Dedifferentiated amniotic fluid mesenchymal stem cell (primary cell): ENCODE measurements around the gene CHSY1.

Source experiments
- DNase-seq: peaks from one replicate; pipeline ENCODE4 v3.0.0-alpha.2; 2016; ENCODE audit errors: extremely low spot score

CHSY1 gene

DNA sequence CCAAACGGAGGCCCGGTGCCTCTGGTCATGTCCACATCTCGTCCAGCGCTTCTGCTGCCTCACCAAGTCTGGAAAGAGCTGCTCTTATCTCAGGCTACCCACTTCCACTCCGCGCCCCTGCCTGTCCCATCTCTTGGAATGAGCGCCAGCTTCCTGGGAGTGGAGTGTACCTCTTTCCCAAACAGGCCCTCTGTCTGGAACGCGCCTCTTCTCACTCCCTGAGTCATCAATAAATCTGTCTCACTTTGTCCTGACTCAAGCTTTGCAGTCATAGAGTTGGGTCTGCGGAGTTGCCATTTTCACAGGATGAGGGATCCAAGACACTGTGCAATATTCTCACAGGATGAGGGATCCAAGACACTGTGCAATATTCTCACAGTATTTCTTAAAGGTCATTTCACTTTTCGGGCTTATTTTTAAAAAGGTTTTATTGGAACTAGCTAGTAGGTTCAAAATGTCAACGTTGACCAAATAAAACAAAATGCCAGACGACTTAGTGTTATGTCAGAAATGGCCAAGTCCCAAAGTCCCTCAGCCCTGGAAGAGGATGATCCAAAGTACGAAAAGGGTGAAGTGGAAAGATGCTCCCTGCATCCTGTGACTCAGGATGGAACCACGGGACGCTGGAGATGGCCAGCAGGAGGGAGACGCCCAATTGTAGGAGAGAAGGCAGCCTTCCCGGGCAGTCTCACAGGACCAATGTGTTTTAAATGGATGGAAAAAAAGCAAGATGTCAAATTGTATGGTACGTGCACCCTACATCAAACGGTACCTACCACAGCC lies 81.1 kb downstream of the CHSY1 start:
- DNase-seq: no peak

DNA sequence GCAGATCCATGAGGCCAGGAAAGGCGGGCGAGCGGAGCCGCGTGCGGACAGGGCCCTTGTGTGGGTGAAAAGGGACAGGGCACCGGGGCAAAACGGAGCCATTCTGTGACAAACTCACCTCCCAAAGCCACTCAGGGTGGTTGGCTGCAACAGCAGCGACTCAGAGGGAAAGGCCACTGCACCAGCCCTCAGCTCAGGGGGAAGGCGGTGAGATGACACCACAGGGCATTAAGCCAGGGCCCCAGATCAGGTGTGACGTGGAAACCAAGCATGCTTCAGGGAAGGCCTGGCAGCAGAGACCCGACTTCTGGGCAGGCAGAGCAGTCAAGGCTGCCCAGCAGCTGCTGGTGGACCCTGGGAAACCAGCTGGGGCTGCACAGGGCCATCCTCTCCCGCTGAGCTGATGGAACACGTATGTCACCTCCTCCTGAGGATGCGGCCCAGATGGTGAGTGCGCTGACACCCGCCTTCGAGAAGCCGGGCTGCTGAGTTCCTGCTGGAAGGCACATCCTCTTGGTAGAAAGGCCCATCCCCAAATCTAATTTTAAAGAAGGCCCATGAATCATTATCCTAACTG lies 82.3 kb downstream of the CHSY1 start:
- no peak for DNase-seq

DNA sequence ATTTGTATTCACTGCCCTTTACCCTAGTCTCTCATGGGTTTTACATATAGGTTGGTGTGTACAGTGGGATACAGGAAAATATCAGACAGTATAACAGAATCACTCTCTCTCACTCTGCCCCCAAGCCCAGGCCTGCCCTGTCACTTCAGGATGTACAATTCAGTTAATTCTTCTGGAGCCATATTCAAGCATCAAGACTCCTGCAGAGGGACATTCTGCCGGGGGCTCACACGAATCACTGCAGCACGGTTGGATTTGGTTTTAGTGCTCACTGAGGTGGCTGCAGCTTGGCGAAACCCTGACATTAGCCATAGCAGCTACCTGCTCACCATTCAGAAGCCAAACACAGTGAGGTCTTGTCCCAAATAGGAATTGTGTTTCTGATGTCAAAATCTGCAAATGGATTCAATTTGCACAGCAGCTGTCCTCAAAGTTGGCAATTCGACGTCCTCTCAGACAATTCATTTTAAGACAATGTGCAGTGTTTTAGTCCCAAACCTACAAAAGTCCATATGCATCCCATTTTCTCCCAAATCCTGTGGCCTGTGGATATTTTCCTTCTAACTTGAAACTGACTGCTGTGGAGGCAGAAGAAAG lies 82.9 kb downstream of the CHSY1 start:
- no peak for DNase-seq

DNA sequence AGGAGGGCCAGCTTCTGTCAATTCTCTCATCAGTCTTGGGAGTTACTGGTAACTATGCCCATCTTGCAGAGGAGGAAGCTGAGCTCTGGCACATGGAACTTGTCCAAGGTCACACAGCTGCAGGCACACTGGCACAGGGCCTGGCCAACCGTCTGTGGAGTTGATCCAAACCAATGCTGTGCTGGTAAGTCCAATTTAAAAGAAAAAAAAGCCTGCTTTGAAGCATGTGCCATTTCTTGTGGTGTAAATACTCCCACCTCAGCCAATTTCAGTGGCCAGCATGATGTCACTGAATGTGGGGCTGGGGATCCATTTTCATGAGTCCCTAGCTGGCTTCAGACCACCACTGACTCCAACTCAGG lies 83.4 kb downstream of the CHSY1 start:
- DNase-seq: no peak

DNA sequence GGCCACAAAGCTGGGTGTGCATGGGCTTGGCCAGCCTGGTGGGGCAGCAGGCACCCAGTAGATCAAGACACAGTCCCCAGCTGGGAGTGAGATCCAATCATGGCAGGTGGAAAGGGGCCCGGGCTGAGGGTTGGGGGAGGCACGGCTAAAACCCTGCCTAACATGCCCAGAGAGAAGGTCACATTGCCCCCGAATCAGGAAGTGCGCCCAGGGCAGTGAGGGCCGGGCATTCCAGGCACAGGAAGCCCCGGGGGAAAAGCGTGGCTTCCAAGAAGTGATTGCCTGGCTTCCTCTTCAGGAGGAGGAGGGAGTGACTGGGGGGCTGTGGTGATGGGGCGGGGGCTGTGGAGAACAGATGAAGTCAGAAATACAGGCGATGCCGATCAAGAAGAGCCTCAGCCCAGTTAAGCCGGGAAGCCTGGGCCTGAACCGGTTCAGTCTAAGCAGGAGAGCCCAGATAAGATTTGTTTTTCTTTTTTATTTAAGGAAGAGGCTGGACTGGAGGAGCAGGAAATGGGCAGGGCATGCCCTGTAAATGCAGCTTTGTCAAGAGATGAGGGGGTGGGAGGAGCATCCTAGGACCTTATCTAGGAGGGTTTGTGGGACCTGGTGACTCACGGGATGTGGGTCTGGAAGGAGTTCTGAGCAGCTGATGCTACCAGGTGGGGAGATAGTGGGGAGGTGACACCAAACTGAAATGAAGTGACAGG lies 83.9 kb downstream of the CHSY1 start:
- no peak for DNase-seq

DNA sequence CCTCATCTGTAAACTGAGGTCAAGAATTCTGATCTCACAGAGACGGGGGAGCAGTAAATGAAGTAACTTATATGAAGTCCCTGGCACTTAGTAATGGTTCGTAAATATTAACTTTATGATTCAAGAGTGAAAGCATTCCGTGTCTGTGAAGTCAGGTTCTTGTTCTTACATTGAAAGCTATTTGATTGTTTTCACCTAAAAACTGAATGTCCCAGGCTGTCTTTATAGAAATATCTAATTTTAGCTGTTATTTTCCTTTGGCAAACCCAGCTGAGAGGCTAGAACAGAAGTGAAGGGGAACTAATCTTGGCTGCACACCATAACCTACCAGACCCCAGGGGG lies 84.5 kb downstream of the CHSY1 start:
- no peak for DNase-seq

DNA sequence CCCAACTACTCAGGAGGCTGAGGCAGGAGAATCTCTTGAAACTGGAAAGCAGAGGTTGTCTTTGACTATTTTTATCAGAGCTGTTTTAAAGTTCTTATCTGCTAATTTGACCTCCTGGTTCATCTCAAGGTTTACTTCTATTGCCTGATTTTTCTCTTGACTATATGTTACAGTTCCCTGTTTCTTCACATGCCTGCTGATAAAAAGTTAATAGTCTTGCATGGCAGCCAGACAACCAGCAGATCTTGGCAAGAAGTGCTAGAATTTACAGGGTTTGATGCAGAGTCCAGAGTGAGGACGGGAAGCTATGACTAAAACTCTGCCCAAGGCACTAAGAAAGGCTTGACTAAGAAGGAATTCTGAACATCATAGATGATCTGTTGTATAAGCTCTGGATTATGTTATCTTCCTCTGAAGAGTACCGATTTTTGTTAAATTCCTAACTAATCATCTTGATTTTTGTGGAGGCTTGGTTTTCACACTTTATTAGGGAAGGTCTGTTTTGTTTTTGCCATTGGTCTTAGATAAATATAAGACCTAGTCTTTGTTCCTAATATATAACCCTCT lies 85.9 kb downstream of the CHSY1 start:
- no peak for DNase-seq

DNA sequence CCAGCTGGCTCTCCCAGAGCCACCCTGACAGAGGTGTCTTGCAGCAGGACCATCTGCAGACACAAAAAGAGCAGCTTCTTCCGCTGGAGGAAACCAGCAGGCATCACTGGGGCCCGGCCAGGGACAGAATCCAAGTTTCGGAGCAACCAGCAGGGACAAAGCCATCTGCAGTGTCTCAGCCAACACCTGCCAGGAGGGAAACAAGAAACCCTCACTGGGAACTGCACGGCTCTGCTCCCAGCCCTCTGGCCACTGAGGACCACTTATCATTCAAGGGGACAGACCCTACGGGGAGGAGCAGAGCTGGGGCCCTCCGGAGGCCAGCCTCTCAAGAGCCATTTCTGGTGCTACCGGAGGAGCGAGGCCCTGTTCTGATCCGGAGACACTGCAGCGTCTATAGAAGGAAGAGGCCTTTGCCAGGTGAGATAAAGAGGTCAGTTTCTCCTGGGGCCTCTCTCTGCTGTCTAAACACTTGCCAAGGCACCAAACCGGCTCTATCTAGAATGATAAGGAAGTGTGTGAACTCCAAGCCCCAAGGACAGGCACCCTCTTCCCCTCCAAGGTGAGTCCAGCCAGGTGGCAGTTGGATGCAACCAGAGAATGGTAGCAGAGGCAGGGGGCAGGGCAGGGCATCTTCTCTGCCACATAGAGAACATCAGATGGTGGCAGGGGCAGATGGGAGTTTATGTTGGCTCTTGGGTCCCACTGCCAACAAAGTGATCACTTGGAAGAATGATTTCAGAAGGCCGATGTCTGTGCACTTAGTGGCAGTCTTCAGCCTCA lies 89.0 kb downstream of the CHSY1 start:
- no peak for DNase-seq

DNA sequence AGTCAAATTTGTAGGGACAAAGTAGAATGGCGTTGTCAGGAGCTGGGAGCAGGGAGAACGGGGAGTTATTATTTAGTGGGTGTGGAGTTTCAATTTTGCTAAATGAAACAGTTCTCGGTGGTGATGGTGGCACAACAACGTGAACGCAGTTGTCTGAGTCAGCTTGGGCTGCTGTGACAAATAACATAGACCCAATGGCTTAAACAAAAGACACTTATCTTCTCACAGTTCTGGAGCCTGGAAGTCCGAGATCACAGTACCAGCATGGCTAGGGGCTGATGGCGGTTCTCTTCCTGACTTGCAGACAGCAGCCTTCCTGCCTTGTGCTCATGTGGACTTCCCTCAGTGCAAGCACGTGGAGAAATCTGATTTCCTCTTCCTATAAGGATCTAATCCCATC lies 90.2 kb downstream of the CHSY1 start:
- no peak for DNase-seq

DNA sequence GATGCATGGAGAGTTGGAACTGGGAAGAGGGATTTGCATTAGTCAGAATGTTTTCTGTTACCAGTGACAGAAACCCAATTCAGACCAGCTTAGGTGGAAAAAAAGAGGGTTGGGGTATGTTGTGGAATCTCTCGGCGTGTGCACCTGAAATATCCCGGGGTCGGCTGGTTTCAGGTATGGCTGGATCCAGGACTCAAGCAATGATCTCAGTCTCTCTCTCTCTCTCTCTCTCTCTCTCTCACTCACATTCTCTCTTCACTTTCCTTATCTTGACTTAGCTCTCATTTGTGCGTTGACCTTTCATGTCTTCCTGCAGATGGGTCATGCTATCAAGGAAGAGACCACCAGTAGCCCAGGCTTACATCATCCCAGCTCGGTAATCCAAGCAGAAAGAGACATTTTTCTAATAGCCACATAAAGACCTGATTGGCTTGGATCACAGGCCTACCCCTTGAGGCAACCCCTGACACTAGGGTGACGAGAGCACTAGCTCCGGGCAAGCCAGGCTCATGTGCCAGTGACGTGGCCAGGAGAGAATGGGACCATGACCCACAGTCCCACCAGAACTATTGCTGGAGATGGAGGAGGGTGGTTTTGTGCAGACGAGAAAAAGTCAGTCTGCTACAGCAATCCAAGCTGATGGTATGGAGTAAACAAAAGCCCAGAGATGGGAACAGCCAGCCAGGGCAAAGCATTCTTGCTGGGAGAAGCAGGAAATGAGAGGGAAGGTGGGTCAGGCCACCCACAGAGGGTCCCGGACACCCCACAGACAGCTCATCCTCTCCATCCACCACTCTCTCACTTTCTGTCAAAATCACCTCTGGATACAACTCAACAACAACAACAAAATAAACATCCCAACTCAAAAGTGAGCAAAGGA lies 91.7 kb downstream of the CHSY1 start:
- DNase-seq: no peak

DNA sequence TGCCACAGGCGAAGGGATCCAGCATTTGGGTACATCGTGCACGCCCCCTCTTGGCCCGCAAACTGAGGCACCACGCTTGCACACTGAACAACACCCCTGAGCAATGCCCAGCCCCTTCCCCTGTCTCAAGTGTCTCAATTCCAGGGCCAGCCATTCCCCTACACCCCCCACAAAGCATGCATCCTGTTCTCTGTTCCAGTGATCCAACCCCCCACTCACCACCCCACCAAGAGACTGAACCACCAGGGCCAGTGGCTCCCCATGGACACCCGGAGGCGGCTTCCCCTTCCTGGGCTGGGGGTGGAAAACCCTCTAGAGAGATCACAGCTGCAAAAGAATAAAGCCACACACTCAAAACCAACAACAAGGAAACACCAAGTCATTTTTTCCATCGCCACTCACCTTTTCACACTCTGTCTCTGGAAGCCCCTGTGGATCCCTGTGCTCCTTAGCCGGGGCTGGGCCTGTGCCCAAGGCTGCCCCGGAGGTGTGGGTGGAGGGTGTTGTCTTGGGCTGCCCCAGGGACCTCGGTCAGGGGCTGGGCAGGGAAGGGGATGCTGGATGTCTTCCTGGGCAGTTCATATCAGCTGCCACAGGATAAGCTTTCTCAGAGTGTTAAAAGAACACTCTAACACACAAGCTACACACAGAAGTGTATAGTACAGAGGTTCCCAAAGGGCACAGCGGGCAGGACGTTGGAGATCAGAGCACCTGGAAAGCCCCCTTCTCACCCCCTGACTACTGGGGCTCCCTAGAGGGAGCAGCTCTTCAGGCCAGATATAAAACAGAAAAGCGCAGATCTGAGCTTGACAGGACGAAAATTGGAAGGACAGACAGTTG lies 92.5 kb downstream of the CHSY1 start:
- DNase-seq: no peak

DNA sequence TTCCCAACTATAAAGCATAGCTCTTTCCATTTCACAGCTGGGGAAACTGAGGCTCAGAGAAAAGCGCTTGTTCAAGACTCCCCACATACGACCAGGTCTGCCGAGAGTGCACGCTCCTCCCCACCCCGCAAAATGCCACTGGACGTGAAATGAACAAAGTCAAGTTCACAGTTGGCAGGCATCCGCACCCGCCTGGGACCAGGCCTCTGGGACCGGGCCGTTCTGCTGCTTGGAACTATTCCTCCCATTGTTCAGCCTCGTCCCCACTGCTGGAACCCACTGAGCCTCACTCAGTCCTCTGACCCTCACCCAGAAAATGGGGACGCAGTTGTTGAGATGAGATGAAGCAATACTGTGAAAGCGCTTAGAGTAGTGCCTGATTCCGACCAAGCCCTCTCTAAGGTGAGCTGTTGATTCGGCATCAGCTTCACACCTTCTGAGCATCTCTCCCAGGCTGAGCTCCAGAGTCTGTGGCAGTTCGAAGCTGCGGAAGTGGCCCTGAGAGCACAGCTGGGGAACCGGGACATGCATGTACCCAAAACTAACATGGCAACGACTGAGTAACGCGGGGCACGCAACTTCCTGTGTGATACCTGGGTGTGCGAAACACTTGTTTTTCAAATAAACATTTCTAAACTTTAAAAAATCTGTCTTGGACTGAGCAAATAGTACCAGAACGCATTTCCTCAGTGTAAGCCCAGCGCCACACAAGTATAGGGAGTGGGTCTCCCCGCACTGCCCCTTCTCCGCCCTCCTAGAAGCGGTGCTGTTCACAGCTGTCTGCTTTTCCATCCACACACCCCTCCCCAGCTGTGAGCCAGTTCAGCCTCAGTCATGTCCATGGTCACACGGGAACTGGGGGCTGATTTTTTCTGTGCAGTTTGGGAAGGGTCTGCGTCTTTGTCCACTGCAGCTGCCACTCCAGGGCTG lies 93.4 kb downstream of the CHSY1 start:
- no peak for DNase-seq

DNA sequence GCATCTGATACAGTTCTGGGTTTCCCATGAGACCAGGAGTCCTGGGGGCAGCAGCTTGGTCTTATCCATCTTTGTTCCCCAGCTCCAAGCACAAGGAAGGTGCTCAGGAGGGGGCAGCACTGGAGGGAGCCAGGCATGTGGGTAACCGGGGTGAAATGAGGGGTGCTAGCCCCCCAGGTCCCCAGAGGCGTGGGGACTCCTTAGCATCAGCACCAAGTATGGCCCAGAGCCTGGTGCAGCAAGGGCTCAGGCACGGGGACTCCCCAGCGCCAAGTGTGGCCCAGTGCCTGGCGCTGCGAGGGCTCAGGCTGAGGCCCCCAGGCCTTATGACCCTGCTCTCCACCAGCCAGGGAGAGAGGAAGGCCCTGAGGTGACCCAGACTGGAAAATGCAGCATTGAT lies 94.1 kb downstream of the CHSY1 start:
- no peak for DNase-seq

DNA sequence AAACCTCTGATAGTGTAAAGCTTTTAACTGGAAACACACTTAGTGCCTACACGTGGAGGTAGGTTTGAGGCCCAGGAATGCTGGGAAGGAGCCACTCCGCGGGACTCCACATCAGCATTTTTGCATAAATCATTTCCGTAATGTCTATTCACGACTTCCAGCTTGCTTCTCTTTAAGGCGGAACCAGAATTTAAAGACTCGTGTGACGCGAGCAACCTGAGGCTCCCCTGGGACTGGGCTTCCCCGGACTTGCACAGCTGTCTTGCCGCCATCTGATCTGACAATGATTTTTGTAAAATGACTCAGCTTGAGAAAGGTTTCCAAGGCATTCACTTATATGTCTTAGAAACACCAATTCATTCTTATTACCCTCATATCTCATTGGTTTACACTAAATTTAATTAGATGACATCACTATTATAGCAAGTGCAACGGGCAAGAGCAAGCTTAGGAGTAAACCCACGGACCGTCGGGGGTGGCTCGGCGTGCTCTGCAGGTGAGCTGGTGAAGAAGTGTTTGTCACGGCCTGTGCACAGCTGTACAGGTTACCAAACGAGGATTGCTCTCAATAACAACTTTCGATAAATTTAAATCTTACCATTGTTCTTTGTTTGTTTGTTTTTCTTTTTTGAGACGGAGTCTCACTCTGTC lies 95.2 kb downstream of the CHSY1 start:
- DNase-seq: no peak

DNA sequence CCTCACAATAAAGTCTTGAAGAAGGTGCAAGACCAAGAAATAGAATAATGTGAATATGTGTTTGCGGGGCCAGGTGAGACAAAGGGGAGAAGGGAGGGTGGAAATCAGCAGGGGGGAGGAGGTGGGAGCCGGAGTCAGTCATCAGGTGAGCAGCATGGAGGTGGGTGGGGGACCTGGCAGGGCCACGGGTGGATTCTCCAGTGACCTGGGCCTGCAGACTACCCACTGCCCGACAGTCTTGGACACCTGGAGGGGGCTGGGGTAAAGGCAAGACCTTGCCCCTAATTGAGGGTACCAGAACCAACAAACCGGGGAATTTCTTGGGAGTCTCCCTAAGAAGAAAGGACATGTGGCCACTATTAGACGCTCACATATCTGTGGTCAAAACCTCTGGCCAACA lies 95.8 kb downstream of the CHSY1 start:
- no peak for DNase-seq

DNA sequence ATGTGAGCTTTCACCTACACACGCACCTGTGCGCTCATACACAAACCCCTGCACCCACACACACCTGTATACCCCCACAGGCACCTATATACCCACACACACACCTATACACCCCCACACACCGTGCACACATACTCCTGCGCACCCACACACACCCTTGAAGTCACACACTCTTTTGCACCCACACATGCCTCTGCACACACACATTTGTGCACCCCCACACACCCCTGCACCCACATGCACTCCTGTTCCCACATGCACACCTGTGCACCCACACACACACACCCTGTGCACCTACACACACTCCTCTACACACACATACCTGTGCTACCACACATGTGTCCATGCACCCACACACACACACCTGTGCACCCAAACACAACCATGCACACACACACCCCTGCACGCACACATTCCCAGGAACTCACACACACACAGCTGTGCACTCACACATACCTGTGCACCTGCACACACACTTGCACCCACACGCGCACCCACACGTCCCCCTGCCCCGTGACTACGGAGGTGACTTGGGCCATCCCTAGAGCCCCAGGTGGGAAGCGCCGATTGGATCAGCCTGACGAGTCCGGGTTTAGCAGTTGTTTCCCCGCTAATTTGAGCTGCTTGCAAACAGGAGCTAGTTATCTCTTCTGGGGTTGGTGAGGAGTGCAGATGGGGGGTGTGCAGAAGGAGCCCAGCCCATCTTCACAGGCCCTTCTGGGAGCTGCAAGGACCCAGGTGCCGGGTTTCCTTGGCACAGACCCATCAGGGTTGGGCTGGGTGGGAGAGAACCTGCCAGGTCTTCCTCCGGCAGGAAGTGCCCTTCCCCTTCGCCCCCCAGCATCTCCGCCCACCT lies 97.8 kb downstream of the CHSY1 start:
- DNase-seq: no peak

DNA sequence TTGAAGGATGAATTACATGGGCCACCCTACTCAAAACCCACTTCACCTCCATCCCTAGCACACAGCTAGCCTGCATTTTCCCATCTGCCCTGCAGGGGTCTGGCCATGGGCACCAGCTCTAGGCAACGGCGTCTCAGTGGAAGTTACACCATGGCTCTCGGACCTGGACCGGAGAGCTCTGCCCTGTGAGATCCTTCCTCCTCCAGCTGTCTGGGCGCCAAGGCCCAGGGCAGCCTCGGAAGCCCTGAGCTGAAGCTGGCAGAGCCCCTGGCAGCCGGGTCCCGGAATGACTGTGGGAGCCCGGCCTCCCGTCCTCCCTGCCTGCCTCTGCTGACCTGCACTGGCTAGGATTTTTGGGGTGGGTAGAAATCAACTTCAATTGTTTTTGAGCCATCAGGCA lies 98.9 kb downstream of the CHSY1 start:
- DNase-seq: no peak
